HepG2 (cell line): ENCODE measurements around the gene IHH. TPM values are rescaled to one million over a fixed set of nuclear protein-coding genes. Genes with fewer than 3 reads are reported as not detected.

Experiments used
- ATF2 ChIP-seq: sonication (generic); formaldehyde crosslinking; IDR thresholded peaks from 2 replicates; pipeline ENCODE4 v1.4.0; 2020; ENCODE audit warnings: missing genetic modification reagents
- BCL6 ChIP-seq: IDR thresholded peaks from 2 replicates; pipeline ENCODE4 v1.6.1; 2016; ENCODE audit warnings: missing genetic modification reagents, missing compliant biosample characterization
- DNMT3B ChIP-seq: conservative IDR thresholded peaks from 2 replicates; pipeline ENCODE4 v1.6.1; 2016; ENCODE audit warnings: missing biosample characterization, control low read depth
- HNF4G ChIP-seq, 2 experiments: sonication (generic) in 1 of 2; formaldehyde crosslinking in 1 of 2; IDR thresholded peaks; 2 replicates each; pipeline versions ENCODE4 v1.4.0 to v1.6.1; 2011 to 2020; ENCODE audit warnings: borderline replicate concordance in 2 of 2, low read depth in 2 of 2, mild to moderate bottlenecking in 2 of 2, low read length in 1 of 2, missing genetic modification reagents in 1 of 2, moderate library complexity in 1 of 2
- NR2F2 ChIP-seq: IDR thresholded peaks from 2 replicates; pipeline ENCODE4 v1.6.1; 2012; ENCODE audit warnings: low read depth, inconsistent platforms, borderline replicate concordance
- PREB ChIP-seq: sonication (generic); formaldehyde crosslinking; IDR thresholded peaks from 2 replicates; pipeline ENCODE4 v1.4.0; 2020; ENCODE audit warnings: missing genetic modification reagents
- SIX4 ChIP-seq: sonication (generic); formaldehyde crosslinking; IDR thresholded peaks from 2 replicates; pipeline ENCODE4 v1.4.0; 2020; ENCODE audit warnings: missing genetic modification reagents
- TCF7L2 ChIP-seq: IDR thresholded peaks from 2 replicates; pipeline ENCODE4 v1.6.1; 2011; ENCODE audit warnings: mild to moderate bottlenecking, low read depth, low read length, moderate library complexity
- TRAFD1 ChIP-seq: sonication (generic); formaldehyde crosslinking; IDR thresholded peaks from 2 replicates; pipeline ENCODE4 v1.5.1; 2020; ENCODE audit warnings: missing genetic modification reagents, mild to moderate bottlenecking, borderline replicate concordance
- ZBTB43 ChIP-seq: sonication (generic); formaldehyde crosslinking; conservative IDR thresholded peaks from 2 replicates; pipeline ENCODE4 v1.4.0; 2020; ENCODE audit warnings: missing genetic modification reagents
- ZFP37 ChIP-seq: sonication (generic); formaldehyde crosslinking; IDR thresholded peaks from 2 replicates; pipeline ENCODE4 v1.4.0; 2020; ENCODE audit warnings: missing genetic modification reagents, borderline replicate concordance
- ZGPAT ChIP-seq: IDR thresholded peaks from 2 replicates; pipeline ENCODE4 v1.6.1; 2016; ENCODE audit warnings: mild to moderate bottlenecking
- ZNF124 ChIP-seq: sonication (generic); formaldehyde crosslinking; IDR thresholded peaks from 2 replicates; pipeline ENCODE4 v1.4.0; 2020; ENCODE audit warnings: missing genetic modification reagents
- ZNF281 ChIP-seq: sonication (generic); formaldehyde crosslinking; IDR thresholded peaks from 2 replicates; pipeline ENCODE4 v1.4.0; 2020; ENCODE audit warnings: missing genetic modification reagents, borderline replicate concordance
- ZNF7 ChIP-seq: IDR thresholded peaks from 2 replicates; pipeline ENCODE4 v1.6.1; 2016; ENCODE audit warnings: missing biosample characterization, missing genetic modification reagents
- ZNF788 ChIP-seq: sonication (generic); formaldehyde crosslinking; IDR thresholded peaks from 2 replicates; pipeline ENCODE4 v1.5.0; 2020; ENCODE audit warnings: mild to moderate bottlenecking, missing genetic modification reagents, borderline replicate concordance
- polyA plus RNA-seq, 8 experiments: library from polyadenylated mRNA; depleted of rRNA in 3 of 8; stranded (reverse) in 7 of 8; unstranded in 1 of 8; fragments of >200 nt; fragmentation: Illumina TruSeq in 4 of 8; extraction: Trizol in 4 of 8; gene quantifications; 2 replicates each; pipeline versions ENCODE4 v1.2.1 to v1.2.3, GENCODE V29; 2011 to 2016; ENCODE audit warnings: low read depth in 4 of 8, missing spikeins in 1 of 8, mixed read lengths in 1 of 8; ENCODE audit not compliant: insufficient read depth in 1 of 8
- total RNA-seq, 5 experiments: library from RNA; depleted of rRNA; stranded (reverse); fragments of >200 nt; fragmentation: Illumina TruSeq; extraction: Trizol; gene quantifications; 2 replicates each; pipeline ENCODE4 v1.2.3, GENCODE V29; 2016; ENCODE audit warnings: low read depth in 1 of 5

Gene IHH
- total and polyA plus RNA-seq, 2 of the 13 experiments (the other 11 are each of a cell fraction or from before 2014, with no cell fraction given), result 0.42 TPM; not detected in 1

GRCh38 chr2:219081096-219081495, 20.4 kb upstream of the IHH start (continued):
- TF ChIP-seq ZGPAT (CRISPR knock-in tag), result peak; percentile 69; the same call in 1 of the 2 replicates
- TF ChIP-seq ZNF124 (CRISPR knock-in tag), result peak; percentile 52; the same call in 1 of the 2 replicates
- no peak for TF ChIP-seq TRAFD1
- TF ChIP-seq ZNF788, result peak; percentile 56; the same call in 1 of the 2 replicates
- TF ChIP-seq SIX4 (CRISPR knock-in tag), result 0 out of 2 replicates have a peak, but pooled peaks have one; percentile 44
- 0 out of 2 replicates have a peak, but pooled peaks have one; percentile 34 for TF ChIP-seq ZNF281 (CRISPR knock-in tag)
- peak; percentile 98 for TF ChIP-seq TCF7L2
- TF ChIP-seq ZFP37 (CRISPR knock-in tag), result no peak; the same call in 1 of the 2 replicates
- TF ChIP-seq ZNF7 (CRISPR knock-in tag), result no peak
- 0 out of 2 replicates have a peak, but pooled peaks have one; percentile 64 for TF ChIP-seq DNMT3B (CRISPR knock-in tag)
- TF ChIP-seq HNF4G (IDR thresholded peaks at IDR 0.05; ENCODE audit: borderline replicate concordance, low read depth, low read length), result peak; percentile 13; the same call in 1 of the 2 replicates
- no peak for TF ChIP-seq HNF4G (CRISPR knock-in tag; IDR thresholded peaks at IDR 0.05; ENCODE audit: borderline replicate concordance, low read depth)
- peak; percentile 74; the same call in 1 of the 2 replicates for TF ChIP-seq BCL6 (CRISPR knock-in tag)
- TF ChIP-seq NR2F2, result peak; percentile 53; the same call in 1 of the 2 replicates
- no peak for TF ChIP-seq PREB
- 0 out of 2 replicates have a peak, but pooled peaks have one; percentile 29 for TF ChIP-seq ATF2 (CRISPR knock-in tag)
- TF ChIP-seq ZBTB43 (CRISPR knock-in tag), result no peak
